VCaP (cell line): ENCODE results near the gene M6PR.
A peak's percentile ranks its signal among the peaks of the same experiment; 100 is the strongest.

ENCODE experiments used
- H3K27ac ChIP-seq: fragments of 450-650 bp; 2 replicates; pipeline ENCODE4 v1.5.1; 2017
- TF ChIP-seq, protein P1 (sequence below): fragments of 450-650 bp; conservative IDR thresholded peaks from 2 replicates; pipeline ENCODE4 v1.5.1; 2017; ENCODE audit warnings: mild to moderate bottlenecking, moderate library complexity

Gene M6PR

DNA sequence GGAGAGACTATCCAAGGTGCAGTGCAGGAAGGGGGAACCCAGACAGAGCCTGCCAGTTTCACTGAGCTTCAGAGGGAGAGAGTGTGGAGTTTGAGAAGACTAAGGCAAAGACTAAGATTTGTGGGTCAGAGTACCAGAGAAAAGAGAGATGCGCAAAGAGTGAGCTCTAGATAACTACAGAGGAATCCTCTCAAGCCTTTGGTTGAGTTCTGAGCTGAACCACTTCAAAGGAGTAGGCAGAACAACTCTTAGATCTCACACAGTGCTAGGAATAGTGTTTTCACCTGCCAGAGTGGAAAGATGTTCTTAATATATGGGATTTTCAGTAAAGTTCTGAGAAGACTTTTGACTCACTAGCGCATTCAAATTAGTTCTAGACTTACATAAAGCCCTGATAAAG, 10.7 kb upstream of the M6PR start:
- TF ChIP-seq, protein P1, sequence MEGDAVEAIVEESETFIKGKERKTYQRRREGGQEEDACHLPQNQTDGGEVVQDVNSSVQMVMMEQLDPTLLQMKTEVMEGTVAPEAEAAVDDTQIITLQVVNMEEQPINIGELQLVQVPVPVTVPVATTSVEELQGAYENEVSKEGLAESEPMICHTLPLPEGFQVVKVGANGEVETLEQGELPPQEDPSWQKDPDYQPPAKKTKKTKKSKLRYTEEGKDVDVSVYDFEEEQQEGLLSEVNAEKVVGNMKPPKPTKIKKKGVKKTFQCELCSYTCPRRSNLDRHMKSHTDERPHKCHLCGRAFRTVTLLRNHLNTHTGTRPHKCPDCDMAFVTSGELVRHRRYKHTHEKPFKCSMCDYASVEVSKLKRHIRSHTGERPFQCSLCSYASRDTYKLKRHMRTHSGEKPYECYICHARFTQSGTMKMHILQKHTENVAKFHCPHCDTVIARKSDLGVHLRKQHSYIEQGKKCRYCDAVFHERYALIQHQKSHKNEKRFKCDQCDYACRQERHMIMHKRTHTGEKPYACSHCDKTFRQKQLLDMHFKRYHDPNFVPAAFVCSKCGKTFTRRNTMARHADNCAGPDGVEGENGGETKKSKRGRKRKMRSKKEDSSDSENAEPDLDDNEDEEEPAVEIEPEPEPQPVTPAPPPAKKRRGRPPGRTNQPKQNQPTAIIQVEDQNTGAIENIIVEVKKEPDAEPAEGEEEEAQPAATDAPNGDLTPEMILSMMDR, result no peak
- H3K27ac ChIP-seq, result peak overlapping the region; percentile 37

DNA sequence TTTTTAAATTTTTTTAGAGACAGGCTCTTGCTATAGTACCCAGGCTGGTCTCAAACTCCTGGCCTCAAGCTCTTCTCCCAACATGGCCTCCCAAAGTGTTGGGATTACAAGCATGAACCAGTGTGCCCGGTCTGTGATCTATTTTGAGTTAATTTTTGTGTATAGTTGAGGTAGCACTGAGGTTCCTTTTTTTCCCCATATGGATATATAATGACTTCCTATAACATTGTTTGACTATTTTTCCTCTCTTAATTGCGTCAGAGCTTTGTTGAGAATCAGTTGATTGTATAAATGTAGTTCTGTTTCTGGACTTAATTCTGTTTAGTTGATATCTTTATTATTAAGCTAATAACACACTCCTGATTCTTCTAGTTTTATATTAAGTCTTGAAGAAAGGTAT, 8.6 kb upstream of the M6PR start:
- TF ChIP-seq, protein P1, result no peak

DNA sequence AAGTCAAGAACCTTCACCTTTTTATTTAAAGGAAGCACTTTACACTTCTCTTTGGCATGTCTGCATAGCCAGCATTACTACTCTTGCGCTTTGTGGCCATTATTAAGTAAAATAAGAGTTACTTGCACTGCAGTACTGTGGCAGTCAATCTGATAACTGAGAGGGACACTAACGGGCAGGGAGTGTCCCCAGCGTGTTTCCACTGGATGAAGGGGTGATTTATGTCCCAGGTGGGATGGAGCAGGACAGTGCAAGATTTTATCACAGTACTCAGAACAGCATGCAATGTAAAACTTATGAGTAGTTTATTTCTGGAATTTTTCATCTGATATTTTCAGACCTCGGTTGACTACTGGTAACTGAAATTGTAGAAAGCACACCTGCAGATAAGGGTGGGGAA, 8.1 kb upstream of the M6PR start:
- TF ChIP-seq, protein P1, result no peak
- no peak overlapping the region for H3K27ac ChIP-seq

More for the DNA sequence above, 8.6 kb upstream of the M6PR start:
- no peak overlapping the region for H3K27ac ChIP-seq

DNA sequence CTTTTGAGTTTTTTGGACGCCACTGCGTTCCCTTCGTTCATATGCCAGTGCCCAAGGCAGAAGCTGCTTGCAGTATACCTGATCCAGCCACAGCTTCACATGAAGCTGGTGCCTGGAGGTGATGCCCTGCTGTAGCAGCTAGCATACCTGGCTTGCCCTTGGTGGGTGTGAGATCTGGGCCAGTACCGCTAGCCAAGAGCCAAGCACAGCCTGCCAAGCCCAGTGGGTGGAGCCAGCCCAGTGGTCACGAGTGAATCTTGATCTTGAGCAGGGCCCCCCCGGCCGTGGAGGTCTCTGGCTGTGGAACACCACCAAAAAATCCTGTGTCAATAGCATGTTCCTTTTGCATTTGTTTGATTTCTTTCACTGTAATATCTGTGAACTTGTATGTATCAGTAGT, 7.3 kb upstream of the M6PR start:
- H3K27ac ChIP-seq, result no peak overlapping the region

DNA sequence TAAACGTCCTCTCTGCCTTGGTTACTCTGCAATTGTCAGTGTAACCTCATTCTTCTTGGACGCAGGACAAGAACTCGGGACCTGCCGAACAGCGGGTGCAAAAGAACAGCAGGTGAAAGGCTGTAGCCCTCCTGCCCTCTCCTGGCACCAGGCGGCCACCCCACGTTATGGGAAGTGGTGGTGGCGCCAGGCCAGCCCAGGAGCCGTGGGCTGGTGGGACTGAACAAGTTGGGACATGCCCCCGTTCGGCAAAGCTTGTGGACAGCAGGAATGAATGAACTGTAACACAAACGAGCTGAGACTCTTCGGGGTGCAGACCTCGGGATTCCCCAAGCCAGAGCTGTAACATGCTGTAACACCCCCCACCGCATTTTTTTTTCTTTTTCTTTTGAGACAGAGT, 6.6 kb upstream of the M6PR start:
- no peak overlapping the region for H3K27ac ChIP-seq
- TF ChIP-seq, protein P1, result no peak

More for the DNA sequence above, 7.3 kb upstream of the M6PR start:
- TF ChIP-seq, protein P1, result no peak

DNA sequence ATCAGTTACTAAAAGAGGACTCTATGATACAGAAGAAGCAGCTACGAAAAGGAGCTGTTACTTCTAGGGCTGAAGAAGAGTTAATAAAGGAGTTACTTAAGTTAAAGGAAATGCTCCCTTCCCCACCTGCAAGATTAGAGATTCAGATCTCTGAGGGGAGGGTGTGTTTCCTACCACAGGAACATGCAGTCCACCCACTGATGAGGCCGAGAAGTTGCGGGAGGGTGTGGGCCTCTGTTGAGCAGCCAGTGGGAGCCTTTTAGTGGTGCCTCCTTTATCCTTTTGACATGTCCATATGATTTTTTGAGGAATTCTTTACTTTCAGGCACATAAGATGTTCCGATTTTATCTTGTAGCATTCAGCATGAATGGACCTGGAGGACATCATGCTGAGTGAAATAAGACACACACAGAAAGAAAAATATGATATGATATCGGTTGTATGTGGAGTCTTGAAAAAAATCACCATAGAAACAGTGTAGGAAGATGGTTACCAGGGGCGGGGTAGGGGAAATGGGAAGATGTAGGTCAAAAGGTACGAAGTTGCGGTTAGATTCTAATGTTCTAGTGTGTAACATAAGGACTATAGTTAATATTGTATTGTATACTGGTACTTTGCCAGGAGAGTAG, 4.4 kb upstream of the M6PR start:
- TF ChIP-seq, protein P1, result no peak
- H3K27ac ChIP-seq, result no peak overlapping the region

DNA sequence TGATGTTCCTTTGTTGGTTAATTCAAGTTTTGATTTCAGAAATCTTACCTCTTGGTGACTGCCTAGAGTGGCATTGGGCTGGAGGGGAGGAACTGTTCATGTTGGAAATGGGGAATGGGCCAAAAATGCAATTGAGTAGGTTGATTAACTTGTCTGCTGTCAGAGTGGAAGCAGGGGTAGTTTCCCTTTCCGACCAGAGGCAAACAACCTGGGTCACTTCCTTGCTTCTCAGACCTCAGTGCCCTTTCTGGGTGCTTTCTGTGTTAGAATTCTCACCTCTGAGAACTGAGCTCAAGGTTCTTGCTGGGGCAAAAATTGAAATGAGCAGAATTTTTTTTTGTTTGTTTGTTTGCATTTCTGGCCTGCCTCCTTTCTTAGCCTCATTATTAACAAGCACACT, 2.3 kb upstream of the M6PR start:
- H3K27ac ChIP-seq, result no peak overlapping the region
- TF ChIP-seq, protein P1, result no peak
